Osteocyte (in vitro differentiated cells): ENCODE data around the gene HOXB3. TPM values are rescaled to one million over a fixed set of nuclear protein-coding genes. Genes with fewer than 3 reads are reported as not detected.

Experiments used
- DNase-seq: peaks from one replicate; pipeline ENCODE4 v3.0.0; 2021; ENCODE audit warnings: mixed read lengths; ENCODE audit not compliant: unreplicated experiment; ENCODE audit errors: extremely low spot score
- H3K27ac Mint-ChIP-seq: one replicate; pipeline ENCODE4 v1.8.0; 2021; ENCODE audit warnings: mild to moderate bottlenecking, mixed read lengths; ENCODE audit not compliant: unreplicated experiment
- H3K27me3 Mint-ChIP-seq: one replicate; pipeline ENCODE4 v1.8.0; 2021; ENCODE audit warnings: mixed read lengths; ENCODE audit not compliant: unreplicated experiment
- H3K36me3 Mint-ChIP-seq: one replicate; pipeline ENCODE4 v1.8.0; 2021; ENCODE audit warnings: mixed read lengths; ENCODE audit not compliant: unreplicated experiment
- H3K4me1 Mint-ChIP-seq: one replicate; pipeline ENCODE4 v1.8.0; 2021; ENCODE audit warnings: mixed read lengths; ENCODE audit not compliant: unreplicated experiment
- H3K4me3 Mint-ChIP-seq: one replicate; pipeline ENCODE4 v1.8.0; 2021; ENCODE audit warnings: mild to moderate bottlenecking, moderate library complexity, mixed read lengths; ENCODE audit not compliant: unreplicated experiment
- H3K9me3 Mint-ChIP-seq: one replicate; pipeline ENCODE4 v1.8.0; 2021; ENCODE audit warnings: mixed read lengths; ENCODE audit not compliant: unreplicated experiment
- CTCF ChIP-seq: fragments of 200-600 bp; sonication (generic); IDR thresholded peaks from 2 replicates; pipeline ENCODE4 v1.5.0; 2021; ENCODE audit warnings: antibody characterized with exemption, mild to moderate bottlenecking, moderate library complexity
- total RNA-seq: library from RNA; stranded (reverse); gene quantifications from 2 replicates; pipeline ENCODE4 v1.2.1, GENCODE V29; 2021

Gene HOXB3
- total RNA-seq, 1 donor from 2014 or later: 0.46 TPM

- H3K4me3 Mint-ChIP-seq: no peak overlapping the region
- H3K36me3 Mint-ChIP-seq: no peaks in the 10 kb centered on the region
- H3K27ac Mint-ChIP-seq: no peak overlapping the region
- H3K27me3 Mint-ChIP-seq: peaks cover 91% of the 10 kb centered on the region
- no peak for DNase-seq
- no peaks in the 10 kb centered on the region for H3K9me3 Mint-ChIP-seq
- peaks cover 1% of the 10 kb centered on the region for H3K4me1 Mint-ChIP-seq
- TF ChIP-seq CTCF: no peak
Measured at GRCh38 chr17:48559122-48559839, 30.8 kb downstream of the HOXB3 start.

GRCh38 chr17:48558831-48559121 lies 31.3 kb downstream of the HOXB3 start:
- no peaks in the 10 kb centered on the region for H3K36me3 Mint-ChIP-seq
- H3K27ac Mint-ChIP-seq: no peak overlapping the region
- peaks cover 95% of the 10 kb centered on the region for H3K27me3 Mint-ChIP-seq
- no peak overlapping the region for H3K4me3 Mint-ChIP-seq
- peaks cover 3% of the 10 kb centered on the region for H3K4me1 Mint-ChIP-seq
- TF ChIP-seq CTCF: no peak
- DNase-seq: no peak
- no peaks in the 10 kb centered on the region for H3K9me3 Mint-ChIP-seq

- Mint-ChIP-seq H3K27me3 (peaks cover 95% of the 10 kb centered on the region), H3K4me1 (peaks cover 3% of the 10 kb centered on the region), H3K4me3 (no peak overlapping the region), H3K27ac (no peak overlapping the region), H3K36me3 (no peaks in the 10 kb centered on the region), H3K9me3 (no peaks in the 10 kb centered on the region)
- no peak for DNase-seq
- TF ChIP-seq CTCF: no peak
Measured at GRCh38 chr17:48558057-48558830, 31.8 kb downstream of the HOXB3 start.

DNA sequence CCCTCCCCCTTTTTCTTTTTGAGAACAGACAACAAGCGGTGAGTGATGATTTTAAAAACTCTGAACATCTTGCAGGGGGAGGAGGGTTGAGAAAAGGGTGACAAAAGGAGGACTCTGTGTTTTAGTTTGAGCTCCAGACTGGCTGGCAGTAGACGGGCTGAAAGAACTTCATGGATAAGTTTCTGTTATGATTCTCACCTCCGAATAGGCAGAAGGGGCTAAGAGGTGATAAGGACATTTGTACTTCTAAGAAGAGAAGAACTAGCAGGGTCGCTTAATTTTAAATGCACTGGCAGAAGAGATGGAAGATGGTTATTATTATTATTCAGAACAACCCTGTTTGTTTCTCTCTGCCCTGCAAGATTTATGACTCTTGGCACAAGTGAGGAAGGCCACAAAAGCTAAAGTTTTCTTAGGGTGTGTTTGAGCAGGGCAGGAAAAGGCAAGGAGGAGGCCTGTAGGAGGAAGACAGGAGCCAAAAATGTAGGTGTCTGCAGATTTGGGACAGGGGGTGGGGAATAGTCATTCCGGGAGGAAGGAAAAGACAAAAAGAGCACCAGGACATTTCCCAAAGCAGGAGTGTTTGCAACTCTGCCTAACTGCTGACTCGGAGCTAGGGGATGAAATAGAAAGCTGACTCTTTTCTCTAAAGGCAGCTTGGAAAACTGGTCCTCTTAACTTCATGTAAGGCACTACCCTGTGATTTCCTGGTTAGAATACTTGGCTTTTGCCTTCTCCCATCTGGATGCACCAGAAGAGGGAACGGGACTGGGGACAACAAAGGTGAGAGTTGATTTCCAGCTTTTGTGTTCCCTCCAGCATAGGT lies 33.3 kb downstream of the HOXB3 start:
- H3K27ac Mint-ChIP-seq: no peak overlapping the region
- H3K4me1 Mint-ChIP-seq: peaks cover 3% of the 10 kb centered on the region
- H3K36me3 Mint-ChIP-seq: no peaks in the 10 kb centered on the region
- no peak for TF ChIP-seq CTCF
- peaks cover 93% of the 10 kb centered on the region for H3K27me3 Mint-ChIP-seq
- no peaks in the 10 kb centered on the region for H3K9me3 Mint-ChIP-seq
- no peak for DNase-seq
- no peak overlapping the region for H3K4me3 Mint-ChIP-seq

DNA sequence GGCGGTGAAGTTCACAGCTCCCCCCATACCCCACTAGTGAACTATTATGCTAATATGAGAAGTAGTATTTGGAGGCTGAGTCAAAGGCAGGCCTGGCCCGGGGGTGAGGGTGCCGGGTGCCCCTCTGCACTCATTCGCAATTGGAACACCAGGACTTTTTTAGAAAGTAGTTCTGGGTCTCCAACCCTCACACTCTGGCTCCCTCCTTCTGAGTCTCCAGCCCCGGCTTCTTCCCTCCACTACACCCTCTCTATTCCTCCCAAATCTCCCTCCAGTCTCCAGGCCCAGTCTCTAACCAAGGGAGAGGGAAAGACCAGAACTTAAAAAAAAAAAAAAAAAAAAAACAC lies 33.8 kb downstream of the HOXB3 start:
- DNase-seq: no peak
- Mint-ChIP-seq H3K27ac (no peak overlapping the region), H3K4me1 (peaks cover 3% of the 10 kb centered on the region), H3K9me3 (no peaks in the 10 kb centered on the region), H3K27me3 (peaks cover 92% of the 10 kb centered on the region), H3K36me3 (no peaks in the 10 kb centered on the region), H3K4me3 (no peak overlapping the region)
- no peak for TF ChIP-seq CTCF
